NCI-H82 treated with DMSO at 0.1 percent for 48 hours (cell line): ENCODE data around the gene BZW2.

ENCODE experiments used
- DNase-seq: peaks from one replicate; lab custom pipeline; 2025; ENCODE audit not compliant: unreplicated experiment; lab: John Stamatoyannopoulos, UW

Gene BZW2

DNA sequence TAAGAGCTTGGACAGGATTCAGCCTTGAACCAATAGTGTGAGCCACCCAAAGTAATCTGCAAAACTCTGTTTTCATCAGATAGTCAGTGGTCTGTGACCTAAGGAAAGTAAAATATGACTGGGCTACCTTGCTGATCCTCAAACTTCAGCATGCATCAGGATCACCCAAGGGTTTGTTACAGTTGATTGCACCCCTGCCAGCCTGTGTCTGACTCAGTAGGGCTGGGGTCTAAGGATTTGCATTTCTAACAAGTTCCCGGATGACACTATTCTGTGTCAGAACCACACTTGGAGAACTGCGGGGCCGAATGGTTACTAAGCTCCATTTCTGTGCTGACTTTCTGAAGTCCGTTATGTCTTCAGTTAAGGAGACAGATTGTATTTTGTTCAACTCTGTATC is 66.9 kb downstream of the BZW2 start:
- DNase-seq = no peak

DNA sequence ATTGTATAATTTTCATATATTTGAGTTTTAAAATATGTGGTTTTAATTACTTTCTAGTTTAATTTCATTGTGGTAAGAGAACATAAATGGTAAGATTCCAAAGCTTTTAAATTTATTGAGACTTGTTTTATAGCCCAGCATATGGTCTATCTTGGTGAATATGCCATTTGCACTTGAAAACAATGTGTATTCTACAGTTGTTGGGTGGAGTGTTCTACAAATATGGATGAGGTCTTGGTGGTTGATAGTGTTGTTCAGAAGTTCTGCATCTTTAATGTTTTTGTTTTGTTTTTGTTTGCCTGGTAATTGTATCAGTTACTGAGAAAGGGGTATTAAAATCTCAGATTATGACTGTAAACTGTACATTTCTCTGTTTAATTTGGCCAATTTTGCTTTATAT is 69.9 kb downstream of the BZW2 start:
- DNase-seq = no peak

DNA sequence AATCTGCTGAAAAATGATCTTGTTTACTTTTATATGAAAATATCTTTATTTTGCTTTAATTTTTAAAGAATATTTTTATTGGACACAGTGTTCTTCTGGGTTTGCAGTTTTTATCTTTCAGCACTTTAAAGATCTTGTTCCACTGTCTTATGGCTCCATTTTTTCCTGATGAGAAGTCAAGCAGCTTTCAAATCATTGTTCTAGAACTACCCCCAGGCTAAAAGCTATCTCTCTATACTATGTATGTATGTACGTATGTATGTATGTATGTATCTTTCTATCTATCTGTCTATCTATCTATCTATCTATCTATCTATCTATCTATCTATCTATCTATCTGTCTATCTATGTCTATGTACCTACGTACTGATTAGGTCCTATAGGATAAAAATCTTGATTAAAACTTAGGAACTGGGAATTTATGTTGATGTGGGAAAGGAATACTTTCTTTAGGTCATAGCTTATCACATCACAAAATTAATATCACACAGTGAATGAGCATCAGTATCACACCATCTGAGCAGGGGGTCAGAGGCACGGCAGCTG is 72.2 kb downstream of the BZW2 start:
- no peak for DNase-seq

DNA sequence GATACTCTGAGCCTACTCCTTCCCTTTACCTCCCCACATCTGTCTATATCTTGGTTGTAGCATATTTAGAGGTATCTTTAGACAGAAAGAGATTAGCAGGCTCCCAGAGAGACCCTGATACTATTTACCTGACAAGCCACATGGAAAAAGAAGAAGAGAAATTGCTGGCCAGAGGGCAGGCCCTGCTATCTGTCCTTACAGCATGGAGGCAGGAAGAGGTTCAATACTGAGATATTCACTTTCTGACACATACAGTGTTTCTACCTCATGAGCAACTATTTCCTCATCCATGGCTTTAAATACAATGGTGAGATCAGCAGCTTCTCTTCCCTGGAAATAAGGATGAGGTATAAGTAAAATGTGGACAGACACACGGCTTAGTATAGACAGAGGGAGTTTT is 73.7 kb downstream of the BZW2 start:
- no peak for DNase-seq

DNA sequence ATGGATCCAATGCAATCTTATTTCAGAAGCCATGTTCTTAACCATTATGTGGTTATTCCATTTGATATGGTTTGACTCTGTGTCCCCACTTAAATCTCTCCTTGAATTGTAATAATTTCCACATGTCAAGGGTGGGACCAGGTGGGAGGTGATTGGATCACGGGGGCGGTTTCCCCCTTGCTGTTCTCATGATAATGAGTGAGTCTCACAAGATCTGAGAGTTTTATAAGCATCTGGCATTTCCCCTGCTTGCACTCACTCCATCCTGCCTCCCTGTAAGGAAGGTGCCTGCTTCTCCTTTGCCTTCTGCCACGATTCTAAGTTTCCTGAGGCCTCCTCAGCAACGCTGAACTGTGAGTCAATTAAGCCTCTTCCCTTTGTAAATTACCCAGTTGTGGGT is 75.6 kb downstream of the BZW2 start:
- DNase-seq = no peak

DNA sequence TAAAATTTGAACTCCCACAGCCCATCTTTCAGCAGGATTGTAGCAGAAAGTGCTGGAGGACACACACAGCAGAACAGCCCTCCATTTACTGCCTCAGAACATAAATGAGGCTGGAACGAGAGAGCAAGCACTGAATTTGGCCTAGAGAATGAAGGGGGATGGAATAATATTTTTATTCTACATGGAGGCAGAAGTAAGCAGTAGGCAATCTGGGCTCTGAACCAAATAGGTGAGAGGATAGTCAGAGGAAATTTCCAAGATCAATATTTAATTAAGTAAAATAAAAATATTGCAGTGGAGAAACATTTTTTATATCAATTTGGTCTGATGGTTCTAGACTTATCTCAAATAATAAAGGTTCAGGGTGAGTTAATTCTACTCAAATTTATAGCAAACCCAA is 78.4 kb downstream of the BZW2 start:
- DNase-seq = no peak

DNA sequence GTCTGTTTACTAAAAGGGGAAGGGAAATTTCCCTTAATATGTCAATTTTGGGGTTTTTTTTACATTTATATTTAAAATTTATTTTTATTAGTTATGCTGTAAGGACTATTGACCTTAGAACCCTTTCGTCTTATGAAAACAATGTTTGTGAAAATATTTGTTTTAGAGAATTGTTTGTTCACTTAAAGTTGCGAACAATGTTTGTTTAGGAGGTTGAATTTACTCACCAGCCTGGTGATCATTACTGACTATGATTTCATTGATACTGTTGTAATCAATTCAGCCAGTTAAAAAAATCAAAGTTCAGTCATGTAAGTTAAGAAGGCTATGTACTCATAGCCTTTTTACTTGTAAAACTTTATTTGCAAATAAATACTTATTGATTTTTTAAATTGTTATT is 80.2 kb downstream of the BZW2 start:
- no peak for DNase-seq

DNA sequence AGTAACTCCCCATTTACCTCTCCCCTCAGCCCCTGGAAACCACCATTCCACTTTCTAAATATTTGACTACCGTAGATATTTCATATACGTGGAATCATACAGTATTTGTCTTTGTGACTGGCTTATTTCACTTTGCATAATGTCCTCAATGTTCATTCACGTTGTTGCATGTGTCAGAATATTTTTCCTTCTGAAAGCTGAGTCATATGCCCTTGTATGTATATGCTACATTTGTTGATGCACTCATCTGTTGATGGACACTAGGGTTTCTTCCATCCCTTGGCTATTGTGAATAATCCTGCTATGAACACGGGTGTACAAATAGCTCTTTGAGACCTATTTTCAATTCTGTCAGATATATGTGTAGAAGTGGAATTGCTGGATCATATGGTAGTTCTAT is 81.8 kb downstream of the BZW2 start:
- no peak for DNase-seq

DNA sequence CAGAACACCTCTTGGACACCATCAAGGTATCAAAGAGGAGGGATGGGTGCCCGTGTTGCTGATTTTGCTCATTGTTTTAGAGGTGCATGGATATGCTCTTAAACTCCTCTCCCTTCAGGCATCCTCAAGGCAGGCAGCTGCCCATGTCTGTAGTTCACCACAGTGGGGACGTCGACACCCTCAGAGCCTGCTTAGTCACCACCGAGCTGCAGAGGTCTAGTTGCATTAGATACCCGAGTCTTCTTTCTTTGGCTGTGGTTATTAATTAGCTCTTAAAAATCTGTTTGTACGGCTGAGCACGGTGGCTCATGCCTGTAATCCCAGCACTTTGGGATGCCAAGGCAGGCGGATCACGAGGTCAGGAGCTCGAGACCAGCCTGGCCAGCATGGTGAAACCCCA is 82.8 kb downstream of the BZW2 start:
- no peak for DNase-seq

DNA sequence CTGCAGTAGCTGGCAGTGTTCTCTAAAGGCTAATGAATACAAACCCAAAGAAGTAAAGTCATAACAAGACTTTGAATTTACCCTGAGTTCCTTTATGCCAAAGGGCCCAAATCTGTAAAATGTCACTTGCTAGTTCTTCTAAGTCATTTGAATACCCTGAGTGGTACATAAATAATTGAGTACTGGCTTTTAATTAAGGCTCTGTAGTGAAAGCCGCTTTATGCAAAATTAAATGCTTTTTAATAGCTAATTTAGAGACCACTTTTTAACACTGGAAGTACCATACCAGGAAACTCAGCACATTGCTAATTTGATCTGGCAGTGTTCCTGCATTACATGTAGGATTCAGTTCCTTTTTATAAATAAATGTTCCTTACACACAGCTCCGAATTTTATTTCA is 83.6 kb downstream of the BZW2 start:
- DNase-seq = no peak

DNA sequence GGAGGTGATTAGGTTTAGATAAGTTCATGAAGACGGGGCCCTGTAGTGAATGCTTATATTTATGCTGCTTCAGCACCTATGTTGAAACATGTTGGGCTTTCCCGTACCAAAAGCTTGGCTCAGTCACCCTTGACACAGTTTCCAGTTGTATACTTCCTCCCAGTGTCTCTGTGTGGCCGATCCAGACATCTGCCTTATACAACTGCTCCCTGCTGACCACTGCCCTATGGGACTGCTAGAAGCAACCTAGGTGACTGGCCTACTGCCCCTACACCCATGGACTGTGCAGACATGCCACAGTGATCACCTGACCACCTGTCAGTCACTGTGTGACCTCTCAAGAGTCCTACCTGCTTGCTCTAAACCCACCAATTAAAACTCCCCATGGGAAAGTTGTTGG is 85.0 kb downstream of the BZW2 start:
- no peak for DNase-seq

DNA sequence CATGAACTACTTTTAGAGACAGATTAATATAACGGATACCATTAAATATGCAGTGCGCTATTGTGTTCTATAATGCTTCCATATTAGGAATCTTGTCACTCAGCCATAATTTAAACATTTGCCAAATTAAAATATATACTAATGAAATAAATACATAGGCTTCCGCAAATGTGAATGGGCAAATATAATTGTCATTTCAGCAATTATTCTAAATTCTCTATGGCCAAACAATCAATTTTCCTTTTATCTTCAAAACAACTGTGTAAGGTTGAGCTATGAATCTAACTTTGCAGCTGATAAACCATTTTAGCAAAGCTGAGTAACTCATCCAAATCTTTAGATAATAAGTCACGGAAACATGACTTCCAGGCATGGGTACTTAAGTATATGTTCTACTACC is 86.8 kb downstream of the BZW2 start:
- no peak for DNase-seq

DNA sequence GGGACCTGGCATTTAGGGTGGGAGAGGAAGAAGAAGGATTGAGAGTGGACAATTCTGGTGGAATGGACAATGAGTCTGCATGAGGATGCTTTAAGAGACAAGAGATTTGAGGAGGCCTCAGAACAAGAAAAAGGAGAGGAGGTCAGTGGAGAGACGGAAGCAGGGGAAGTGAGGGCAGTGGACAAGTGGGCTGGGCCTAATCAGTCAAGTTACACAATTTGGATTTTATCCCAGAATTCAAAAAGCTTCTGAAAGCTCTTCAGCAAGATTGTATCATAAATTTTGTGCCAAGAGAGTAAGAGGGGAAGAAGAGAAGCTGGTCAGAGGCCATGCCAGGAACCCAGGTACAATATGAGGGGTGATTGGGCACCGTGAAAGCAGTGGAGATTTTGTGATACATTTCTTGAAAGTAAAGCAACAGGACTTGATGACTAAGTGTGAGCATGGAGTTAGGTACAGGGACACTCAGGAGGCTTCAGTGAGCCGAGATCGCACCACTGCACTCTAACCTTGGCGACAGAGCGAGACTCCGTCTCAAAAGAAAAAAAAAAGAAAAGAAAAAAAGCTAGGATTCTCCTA is 88.3 kb downstream of the BZW2 start:
- no peak for DNase-seq

DNA sequence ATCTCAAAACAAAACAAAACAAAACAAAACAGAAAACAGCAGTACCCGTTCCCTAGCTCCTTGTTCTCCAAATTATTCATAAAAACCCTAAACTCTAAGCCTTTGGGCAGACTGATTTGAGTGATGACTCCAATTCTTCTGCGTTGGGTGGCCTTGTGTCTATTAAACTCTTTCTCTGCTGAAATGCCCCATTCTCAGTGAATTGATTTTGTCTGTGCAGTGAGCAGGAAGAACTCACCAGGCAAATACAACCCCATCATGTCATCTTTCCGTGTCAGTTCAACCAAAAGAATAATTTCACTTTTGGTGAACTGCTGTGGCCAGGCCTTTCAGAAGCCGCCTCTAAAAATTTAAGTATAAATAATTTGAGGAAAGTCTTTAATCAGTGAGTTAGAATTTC is 89.0 kb downstream of the BZW2 start:
- DNase-seq = no peak

DNA sequence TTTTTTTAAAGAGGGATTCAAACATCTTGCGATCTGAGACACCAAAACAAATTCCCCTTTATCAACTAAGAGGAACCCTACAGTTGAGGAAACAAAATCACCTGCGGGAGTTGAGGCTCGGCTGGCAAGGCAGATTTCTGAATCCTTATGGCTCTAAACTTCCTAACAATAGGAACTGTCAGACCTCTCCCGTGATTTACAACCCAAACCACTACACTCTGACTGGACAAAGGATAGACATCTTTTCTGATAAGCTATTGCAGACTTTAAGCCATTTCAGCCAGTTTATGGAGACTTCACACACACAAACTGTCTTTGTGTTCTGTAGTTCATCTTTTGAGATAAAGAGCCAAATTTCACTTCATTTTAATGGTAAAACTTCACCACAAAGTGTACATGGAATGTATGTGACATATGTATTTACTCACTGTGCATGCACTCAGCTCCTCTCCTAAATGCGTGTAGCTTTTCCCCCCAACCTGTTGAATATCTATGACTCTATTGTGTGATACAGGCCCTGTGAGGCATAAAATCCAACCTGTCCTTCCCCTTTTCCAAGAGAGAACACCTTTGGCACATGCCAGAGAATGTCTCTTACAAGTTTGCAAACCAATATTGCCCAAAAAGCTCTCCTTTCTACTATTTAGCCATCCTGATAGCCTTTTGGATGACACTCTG is 92.2 kb downstream of the BZW2 start:
- no peak for DNase-seq

DNA sequence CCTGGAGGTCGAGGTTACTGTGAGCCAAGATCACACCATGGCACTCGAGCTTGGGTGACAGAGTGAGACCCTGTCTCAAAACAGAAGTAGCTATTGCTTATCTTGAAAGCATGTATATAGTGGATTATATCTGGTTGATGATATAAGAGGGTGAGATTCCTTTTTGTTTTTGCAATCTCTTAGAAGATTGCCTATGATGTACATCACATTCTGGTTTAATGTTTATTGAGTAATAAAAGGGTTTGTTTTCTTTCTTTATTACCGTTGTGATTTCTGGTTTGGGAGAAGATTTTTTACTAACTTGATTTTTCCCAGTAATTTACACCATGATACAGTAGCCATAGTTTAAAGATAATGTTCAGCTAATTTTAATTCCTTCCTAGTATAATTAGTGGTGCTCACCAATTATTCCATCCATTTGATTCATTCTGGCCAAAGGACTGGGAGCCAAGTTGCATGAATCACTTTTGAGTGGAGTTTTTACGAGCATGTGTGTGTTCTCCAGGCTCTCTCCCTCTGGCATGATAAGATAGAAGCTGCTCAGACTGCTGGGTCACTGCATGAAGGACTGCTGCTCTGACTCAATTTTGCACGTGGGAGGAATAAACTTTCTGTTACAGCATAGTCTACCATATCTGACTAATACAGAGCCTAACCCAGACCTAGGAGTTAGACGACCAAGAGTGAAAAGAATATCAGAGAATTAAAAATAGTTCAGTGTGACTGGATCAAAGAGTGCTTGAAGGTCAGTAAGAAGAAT is 94.1 kb downstream of the BZW2 start:
- no peak for DNase-seq

DNA sequence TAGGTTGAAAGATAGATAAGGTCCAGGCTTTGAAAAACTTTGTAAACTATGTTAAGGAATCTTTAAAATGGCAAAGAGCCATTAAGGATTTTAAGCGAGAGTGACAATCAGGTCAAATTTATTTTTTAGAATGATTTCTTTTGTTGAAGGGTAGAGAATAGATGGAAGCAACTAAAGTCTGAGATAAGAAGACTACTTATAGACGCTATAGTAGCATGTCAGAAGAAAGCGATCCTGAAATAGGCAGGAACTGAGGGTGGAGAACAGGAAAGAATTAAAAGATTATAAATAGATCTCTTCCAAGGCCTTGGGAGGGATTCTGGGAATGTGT is 94.6 kb downstream of the BZW2 start:
- no peak for DNase-seq

DNA sequence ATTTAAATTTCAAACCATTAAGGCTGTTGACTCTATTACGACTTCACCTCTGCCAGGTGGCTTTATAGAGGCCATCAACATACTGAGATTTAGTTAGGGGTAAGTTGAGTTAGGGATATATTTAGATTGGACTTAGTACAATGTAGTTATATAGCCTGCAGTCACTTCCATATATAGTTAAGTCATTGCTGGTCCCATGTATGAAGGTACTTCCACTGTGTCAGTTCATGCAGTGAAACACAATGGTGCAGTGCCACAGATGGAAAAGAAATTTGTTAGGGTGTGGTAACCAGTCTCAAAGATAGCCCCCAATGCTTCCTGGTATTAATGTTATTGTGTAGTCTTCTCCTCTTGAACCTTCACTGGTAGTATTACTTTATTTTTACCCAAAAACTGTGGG is 95.0 kb downstream of the BZW2 start:
- no peak for DNase-seq

DNA sequence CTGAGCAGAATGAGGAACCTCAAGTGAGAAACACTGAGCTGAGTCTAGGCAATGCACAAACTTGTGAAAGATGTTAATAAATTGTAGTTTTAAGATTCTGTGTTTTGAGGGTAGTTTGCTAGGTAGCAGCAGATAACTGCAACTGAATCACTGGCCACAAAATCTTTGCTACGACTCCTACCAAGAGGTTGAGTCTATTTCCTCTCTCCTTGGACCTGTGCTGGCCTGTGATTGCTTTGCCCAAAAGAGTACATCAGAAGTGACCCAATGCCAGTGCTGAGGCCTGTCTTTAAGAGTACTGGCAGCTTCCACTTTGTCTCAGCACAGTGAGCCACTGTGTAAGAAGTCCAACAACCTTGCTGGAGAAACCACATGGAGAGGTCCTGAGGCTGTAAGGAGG is 95.7 kb downstream of the BZW2 start:
- DNase-seq = no peak

DNA sequence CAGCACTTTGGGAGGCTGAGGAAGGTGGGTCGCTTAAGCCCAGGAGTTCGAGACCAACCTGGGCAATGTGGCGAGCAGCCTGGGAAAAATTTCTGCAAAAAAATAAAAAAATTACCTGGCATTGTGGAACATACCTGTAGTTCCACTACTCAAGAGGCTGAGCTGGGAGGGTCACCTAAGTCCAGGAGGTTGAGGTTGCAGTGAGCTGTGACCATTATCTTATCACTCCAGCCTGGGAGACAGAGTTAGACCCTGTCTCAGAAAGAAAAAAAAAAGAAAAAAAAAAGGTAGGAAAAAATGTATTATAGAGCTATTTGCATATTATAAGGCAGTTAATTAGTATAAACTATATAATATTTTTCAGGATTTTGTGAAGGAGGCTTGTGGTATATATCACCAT is 96.6 kb downstream of the BZW2 start:
- no peak for DNase-seq

DNA sequence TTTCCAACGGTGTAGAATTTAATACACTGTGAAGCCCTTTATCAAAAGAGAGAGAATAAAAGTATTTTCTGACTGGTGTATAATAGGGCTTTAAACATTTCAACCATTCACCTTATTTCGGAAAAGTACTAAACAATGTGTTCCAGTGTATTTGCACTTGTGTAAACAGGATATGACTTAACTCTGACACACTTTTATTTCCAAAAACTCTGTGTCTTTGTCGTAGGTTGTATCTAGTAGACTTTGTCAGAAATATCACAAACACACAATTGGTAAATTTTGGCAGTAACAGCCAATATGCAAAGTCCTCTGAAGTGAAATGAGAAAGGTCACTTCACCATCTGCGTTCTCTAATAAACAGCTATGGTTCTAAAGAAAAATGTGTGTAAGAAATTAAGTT is 97.3 kb downstream of the BZW2 start:
- no peak for DNase-seq

DNA sequence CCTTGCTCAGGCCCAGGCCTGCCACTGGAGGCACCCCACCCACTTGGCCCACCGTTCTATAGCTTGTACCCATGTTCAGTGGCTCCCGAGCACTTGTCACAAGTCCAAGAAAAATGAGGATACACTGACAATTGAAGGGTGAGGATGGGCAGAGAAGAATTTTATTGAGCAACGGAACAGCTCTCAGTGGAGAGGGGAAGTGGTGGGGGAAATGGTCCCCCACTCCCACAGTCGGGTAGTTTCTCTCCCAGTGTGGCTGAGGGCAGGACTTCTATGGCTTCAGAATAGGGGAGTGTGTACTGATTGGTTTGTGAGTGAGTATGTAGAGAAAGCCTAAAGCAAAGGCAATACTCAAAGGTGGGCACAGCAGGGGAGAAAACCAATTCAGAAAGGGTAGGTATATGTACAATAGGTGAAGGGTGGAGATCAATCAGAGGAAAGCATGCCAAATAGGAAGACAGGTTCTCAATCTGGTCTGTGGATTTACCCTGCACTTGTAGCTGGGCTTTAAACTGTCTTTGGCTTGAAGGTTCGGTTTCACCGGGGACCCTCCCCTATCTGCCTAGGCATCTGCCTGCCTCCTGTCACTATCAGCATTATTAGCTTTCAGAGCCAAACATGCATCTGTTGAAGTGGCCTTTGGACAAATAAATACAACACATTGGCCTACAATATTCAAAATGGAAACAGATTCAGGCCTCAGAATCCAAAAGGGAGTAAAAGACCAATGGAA is 98.7 kb downstream of the BZW2 start:
- DNase-seq = peak; percentile 32
